ENCODE results near the gene IPO5.
"Not testable (repeated sequence)": the region's sequence is repeated elsewhere in the genome, so short reads cannot be mapped to it uniquely, and the experiment has no call there.

Gene IPO5

GRCh38 chr13:98019186-98019585 lies 65.7 kb downstream of the IPO5 start:
- no peak for DNase-seq

GRCh38 chr13:98020271-98020670 lies 66.8 kb downstream of the IPO5 start:
- DNase-seq = no peak

- no peak for DNase-seq
These were observed 68.7 kb downstream of the IPO5 start for GRCh38 chr13:98022210-98022609.

- no peak for DNase-seq
These were observed 72.1 kb downstream of the IPO5 start for GRCh38 chr13:98025480-98026025.

- DNase-seq = no peak
These were observed 73.0 kb downstream of the IPO5 start for GRCh38 chr13:98026457-98026857.

GRCh38 chr13:98032168-98032567 lies 78.7 kb downstream of the IPO5 start:
- no peak for DNase-seq

GRCh38 chr13:98033277-98034247 lies 80.1 kb downstream of the IPO5 start:
- DNase-seq = no peak

- no peak for DNase-seq
These were observed 81.9 kb downstream of the IPO5 start for GRCh38 chr13:98035373-98035772.

- not testable (repeated sequence) for DNase-seq
These were observed 83.3 kb downstream of the IPO5 start for GRCh38 chr13:98036564-98037302.

- no peak for DNase-seq
These were observed 85.8 kb downstream of the IPO5 start for GRCh38 chr13:98039261-98039660.

- DNase-seq = no peak
These were observed 86.5 kb downstream of the IPO5 start for GRCh38 chr13:98039964-98040363.

- no peak for DNase-seq
These were observed 87.8 kb downstream of the IPO5 start for GRCh38 chr13:98041081-98041820.

GRCh38 chr13:98044301-98044700 lies 90.8 kb downstream of the IPO5 start:
- no peak for DNase-seq

- not testable (repeated sequence) for DNase-seq
These were observed 94.3 kb downstream of the IPO5 start for GRCh38 chr13:98047785-98048184.

GRCh38 chr13:98048265-98048664 lies 94.8 kb downstream of the IPO5 start:
- DNase-seq = no peak

GRCh38 chr13:98050041-98050466 lies 96.6 kb downstream of the IPO5 start:
- no peak for DNase-seq

- DNase-seq = no peak
These were observed 98.9 kb downstream of the IPO5 start for GRCh38 chr13:98052412-98052811.

- DNase-seq = no peak
These were observed 100.8 kb downstream of the IPO5 start for GRCh38 chr13:98054301-98054700.

GRCh38 chr13:98055623-98056022 lies 102.1 kb downstream of the IPO5 start:
- no peak for DNase-seq

- DNase-seq = no peak
These were observed 103.5 kb downstream of the IPO5 start for GRCh38 chr13:98056839-98057410.

- DNase-seq = no peak
These were observed 105.8 kb downstream of the IPO5 start for GRCh38 chr13:98059276-98059675.

GRCh38 chr13:98060282-98060681 lies 106.8 kb downstream of the IPO5 start:
- no peak for DNase-seq

All from T-helper 1 cell (primary cell).